HPDE6-E6E7 (cell line): Measurements from ENCODE around the gene POLR1A.
A peak's percentile ranks its signal among the peaks of the same experiment; 100 is the strongest.

ENCODE experiments used
- DNase-seq: peaks from one replicate; pipeline ENCODE4 v3.0.0; 2011; ENCODE audit warnings: missing footprints; ENCODE audit errors: extremely low spot score

The POLR1A gene

DNA sequence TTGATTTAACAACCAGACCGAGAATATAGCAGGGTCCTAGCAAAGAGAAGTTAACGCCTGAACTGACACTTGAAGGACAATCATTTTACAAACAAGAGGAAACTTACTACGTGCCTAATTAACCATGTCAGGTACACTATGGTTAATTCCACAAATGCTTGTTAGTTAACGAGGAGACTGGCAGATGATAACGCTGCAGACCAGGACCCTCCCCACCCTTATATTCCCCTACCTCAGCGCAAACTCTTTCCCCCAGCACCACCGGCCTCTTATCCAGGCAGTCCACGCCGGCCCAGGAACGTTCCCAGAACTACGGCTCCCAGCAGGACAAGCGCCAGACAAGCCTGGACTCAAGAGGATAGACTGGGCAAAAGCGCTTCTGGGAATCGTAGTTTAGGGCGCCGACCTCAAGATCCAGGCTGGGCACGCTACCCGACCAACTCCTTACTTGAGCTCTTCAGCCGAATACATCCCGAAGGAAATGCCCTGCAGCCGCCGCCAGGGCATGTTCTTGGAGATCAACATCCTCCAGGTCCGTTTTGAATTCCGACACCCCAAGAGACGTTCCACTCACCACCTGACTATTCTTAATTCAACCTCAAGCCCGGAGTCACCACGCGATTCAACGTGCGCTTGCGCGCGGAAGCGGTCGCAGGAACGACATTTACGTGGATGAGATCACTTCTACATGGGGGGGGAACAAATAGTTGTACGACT lies at the start of gene POLR1A:
Gene POLR1A, minus strand, starts transcription at position 635 of the 717 bp plus-strand sequence. Its CDS starts 110 bp downstream, at position 525.
- DNase-seq = peak; percentile 83

DNA sequence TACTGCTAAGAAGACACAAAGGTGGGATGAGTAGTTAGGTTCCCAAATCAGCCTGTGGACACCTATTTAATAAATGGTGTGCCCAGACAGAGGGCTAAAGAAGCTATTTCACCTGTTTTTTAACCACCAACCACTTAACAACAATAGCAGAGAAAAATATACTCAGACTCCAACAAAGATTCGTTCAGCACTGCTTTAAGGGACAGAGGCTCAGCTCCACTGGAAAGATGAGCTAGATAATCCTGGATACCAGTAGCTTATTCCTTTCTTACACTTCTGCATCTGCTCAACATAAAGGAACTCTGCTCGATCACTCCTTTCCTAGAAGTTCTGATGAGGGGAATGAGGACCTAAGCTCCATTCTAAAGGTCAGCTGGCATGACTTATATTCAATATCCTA lies 44.8 kb upstream of the POLR1A start:
- DNase-seq = no peak

DNA sequence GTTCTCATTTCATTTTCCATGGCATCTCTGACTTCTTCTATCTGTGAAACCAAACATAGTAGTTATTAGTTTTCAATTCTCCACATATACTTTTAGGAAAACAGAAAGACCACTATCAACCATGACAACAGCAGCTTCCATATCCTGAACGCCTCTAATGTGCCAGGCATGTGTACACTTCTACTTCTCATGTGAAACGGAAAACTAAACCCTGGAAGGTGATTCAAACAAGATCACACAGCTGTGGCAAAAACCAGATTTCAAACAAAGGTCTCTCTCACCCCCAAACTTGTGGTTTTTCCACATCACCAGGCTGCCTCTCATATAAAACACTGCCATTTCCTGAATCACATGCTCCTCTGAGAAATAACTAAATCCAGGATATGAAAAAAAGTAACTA lies 42.1 kb upstream of the POLR1A start:
- no peak for DNase-seq

DNA sequence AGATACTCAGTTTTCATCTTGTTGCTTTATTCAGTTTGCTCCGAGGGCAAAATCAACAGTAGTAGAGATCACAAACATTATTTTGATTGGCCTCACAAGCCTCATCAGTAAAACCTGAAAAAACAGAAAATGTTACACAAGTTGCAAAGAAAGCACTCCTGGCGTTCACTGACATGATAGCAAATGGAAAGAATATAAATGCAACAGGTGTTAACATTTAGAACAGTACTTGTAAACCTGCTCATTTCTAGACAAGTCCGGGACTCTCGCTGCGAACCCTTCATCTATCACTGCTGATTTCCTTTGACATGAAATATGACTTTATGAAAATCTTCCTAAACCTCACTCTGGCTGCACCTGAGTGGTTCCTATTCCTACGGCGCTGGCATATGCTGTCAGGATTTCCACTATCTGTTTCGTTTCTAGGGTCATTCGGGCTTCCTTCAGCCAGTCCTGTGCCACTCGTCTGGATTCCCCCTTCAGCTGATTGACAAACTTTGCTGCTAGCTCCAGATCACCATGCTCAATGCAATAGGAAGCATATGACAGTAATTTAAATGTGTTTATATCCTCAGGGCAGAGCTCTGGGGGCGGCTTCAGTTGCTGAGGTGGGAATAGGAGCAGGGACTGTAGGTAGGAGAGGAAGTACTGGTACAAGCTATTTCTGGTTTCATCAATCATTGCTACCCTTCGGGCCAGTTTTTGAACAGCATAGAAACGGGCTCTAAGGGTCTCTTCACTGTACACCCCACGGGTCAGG lies 38.4 kb upstream of the POLR1A start:
- no peak for DNase-seq

DNA sequence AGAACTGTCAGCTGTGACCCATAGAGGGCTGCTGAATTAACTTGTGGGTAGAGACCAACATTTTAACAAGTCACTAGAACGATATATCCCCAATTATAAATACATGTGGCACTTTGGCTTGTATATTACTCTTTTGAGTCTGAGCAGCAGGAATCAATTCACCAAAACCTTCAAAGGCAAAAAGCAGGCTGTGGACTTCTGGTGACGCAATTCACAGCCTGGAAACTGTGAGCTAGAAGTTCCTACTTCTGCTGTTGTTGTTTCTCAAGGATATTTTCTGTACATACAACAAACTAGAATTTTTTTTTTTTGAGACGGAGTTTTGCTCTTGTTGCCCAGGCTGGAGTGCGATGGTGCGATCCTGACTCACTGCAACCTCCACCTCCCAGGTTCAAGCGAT lies 37.6 kb upstream of the POLR1A start:
- DNase-seq = no peak

DNA sequence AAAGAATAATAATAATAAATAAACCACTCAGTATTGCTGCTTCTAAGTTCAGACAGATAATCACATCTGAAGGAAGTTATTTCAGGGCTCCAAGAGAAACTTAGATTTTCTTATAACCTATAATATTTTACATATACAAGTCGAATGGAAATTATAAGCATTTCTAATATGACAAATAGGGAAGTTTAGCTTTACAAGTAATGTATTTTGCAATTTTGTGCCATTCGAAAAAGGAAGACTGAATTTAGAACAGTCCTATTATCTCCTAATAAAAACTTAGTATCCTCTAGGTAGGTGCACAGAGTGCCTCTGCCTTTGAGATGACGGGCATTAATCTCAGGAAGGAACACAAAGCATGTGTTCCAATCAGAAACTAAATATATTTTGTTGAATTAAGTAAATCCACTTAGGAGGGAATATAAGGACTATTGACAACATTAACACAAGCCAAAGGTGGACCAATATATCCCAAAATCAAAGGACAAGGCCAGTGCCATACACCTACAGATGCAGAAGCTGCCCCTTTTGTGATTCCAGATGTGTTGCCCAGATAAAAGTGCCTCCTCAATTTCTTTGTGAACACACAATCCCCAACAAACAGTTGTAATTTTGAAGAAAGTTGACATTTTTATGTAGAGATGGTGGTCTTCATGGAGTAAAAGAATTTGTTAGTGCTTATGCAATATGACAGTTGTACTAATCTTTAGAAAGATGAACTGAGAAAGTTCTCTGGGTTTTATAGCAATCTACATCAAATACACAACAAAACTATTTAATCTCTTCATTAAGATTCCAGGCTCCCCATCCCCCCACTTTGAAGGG lies 37.0 kb upstream of the POLR1A start:
- DNase-seq = no peak

DNA sequence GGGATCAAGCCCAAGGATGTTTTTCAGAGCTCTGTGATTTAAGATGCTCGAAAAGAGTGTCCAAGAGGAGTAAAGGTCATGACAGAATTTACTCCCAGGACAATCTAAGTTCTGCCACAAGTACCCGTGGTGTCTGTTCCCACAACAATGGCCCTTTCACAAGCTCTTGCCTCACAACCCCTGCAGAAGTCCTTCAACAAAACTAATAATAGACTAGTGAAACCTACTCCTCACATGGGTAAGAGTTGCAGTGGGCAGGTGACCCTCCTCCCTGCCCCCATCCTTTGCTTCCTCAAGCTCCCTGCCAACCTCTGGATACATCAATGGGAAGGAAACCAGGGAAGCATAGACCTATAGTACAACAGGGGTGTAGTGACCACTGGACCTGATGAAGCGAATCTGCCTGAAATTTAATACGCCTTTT lies 35.3 kb upstream of the POLR1A start:
- DNase-seq = no peak

DNA sequence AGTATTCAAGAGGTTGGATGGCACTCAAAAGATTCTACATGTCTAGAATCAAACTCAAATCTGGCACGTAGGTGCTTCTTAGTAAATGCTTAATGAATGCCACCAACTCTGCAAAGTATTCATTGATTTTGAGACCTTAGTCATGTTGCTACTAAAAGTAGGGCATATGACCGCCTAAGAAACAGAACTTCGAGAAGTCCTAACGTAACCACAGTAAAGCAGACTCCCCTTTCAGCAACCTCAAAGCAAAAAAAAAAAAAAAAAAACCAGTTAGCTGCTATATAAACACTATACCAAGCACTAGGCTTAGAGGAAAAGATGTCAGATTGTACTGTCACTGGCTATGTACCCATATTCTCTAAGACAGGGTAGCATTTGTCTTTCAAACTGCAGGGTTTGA lies 34.3 kb upstream of the POLR1A start:
- no peak for DNase-seq

DNA sequence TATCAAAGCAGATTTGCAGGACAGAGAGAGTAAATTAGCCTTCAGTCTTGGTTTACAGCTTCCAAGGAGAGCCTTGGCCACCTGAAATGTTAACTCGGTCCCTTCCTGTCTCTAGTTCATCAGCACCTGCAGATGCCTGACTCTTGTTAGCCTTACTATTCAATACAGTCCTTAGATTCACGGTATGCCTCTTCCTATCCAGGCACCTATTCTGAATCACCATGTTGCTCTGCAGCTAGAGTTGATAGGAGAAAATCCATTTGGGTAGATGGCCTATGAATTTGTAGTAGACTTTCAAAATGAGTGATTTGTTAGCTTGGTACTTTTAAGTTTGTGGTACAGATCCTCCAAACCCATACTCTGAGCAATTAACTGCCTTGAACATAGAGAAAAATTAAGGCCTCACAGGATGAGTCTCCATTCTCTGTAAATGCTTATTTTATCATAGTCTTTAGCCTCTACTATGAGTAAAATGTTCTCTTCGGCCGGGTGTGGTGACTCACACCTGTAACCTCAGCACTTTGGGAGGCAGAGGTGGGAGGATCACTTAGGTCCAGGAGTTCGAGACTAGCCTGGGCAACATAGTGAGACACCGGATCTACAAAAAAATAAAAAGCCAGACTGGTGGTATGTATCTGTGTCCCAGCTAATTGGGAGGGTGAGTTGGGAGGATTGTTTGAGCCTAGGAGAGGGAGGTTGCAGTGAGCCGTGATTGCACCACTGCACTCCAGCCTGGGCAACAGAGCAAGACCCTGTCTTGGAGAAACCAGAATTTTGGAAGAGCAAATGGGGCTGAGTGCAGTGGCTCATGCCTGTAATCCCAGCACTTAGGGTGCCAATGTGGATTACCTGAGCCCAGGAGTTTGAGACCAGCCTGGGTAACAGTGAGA lies 33.3 kb upstream of the POLR1A start:
- DNase-seq = no peak

DNA sequence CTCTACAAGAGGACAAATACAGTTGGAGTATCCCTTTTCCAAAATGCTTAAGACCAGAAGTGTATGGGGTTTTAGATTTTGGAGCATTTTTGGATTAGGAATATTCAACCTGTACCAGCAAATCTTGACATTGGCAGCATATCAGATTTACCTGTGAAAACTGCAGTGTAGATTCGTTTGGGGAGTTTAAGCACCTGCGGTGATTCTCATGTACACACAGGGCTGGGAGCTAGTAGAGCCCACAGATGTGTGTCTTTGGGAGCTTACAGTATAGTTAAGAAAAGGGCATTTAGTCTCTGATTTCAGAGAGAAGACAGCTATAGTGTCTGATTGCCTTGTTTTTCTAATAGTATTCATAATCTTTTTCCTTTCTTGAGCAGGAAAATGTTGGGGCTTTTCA lies 30.5 kb upstream of the POLR1A start:
- no peak for DNase-seq

DNA sequence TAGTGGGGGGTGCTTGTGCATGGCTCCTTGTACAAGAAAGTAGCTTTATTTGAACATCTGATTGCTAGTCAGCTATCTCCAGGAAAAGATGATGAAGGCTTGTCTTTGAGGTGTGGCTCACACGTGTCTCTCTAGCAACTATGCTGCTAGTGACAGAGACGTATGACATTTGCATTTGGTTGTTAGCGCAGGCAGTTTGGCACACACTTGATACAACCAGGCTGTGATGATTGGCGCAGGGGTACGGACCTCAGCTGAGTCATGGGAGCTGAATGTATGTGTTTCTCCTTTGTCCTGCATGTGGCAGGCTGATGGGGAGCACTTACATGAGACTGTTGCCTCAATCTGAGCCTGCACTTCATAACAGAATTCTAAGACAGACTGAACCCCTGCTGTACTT lies 30.0 kb upstream of the POLR1A start:
- no peak for DNase-seq

DNA sequence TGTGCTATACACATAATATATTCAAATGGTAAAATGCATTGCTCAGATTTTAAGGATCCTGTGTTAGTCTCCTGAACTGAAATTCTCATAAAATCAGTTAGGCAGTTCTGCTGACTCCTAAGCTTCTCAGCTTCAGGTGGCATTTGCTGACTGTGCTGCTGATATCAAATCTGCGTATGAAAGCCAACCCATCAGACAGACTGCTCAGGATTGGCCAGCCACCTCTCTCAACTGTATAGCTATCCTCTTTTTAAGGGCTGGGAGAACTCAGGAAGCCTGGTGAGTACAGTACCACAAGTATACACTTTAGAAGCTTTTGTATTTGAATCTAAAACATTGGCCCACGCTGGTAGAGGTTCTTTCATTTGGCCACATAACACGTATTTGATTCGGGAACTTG lies 29.0 kb upstream of the POLR1A start:
- no peak for DNase-seq

DNA sequence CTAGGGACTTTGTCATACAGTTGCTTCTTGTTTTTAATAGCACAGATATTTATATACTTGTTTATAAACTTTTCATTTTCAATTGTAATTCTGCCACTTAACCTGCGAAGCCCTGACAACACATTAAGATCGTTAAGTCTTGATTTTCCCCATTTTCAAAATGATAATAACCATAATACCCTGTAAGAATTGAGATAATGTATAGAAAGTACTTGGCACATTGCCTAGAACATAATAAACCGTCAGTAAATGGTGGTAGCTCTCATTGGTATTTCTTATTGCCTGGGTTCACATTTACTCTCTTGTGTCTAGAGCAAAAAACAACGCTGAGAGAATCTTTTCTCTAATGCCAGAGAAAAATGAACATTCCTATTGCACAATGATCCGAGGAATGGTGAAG lies 19.0 kb upstream of the POLR1A start:
- DNase-seq = no peak

DNA sequence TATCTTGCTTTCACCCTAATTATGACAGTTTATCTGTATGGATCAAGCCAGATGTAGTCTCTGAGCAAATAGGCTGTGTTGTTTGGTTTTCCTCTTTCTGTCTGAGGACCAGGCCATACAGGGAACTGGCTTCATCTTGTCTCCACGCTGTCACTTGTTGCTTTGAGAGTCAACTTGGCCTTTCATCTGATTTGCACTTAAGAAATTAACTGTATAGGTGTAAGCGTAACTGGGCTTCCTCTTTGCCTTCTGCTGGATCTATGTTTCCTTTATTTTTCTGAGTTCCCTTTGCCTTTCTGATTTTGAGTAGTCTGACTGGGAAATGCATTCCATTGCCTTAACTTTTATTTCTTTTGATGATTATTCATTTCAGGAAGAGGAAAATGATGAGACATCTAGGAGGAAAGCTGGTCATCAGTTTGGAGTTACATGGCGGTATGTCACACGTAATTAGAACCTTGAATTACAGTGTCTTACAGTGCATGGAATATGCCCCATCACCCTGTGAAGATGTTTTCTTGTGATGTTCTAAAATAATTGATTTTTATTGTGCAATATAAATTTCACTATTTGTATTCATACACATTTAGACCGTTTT lies 17.7 kb upstream of the POLR1A start:
- DNase-seq = no peak

DNA sequence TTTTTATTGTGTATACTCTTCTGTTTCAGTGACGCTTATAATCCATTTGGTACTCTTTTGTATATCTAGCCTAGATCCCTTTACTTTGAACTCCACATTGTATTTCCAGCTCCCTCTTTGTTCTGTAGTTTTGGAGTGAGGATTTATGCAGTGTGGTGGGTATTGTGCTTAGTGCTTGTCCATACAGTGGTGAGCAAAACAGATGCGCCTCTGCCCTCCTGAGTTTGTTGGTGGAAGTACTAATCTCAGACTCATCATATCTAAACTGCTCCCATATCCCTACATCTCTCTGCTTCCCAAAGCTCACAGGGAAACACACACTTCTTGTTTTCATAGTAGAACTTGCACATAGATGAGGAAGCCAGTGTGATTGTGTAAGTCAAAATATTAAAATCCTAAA lies 12.4 kb upstream of the POLR1A start:
- no peak for DNase-seq

DNA sequence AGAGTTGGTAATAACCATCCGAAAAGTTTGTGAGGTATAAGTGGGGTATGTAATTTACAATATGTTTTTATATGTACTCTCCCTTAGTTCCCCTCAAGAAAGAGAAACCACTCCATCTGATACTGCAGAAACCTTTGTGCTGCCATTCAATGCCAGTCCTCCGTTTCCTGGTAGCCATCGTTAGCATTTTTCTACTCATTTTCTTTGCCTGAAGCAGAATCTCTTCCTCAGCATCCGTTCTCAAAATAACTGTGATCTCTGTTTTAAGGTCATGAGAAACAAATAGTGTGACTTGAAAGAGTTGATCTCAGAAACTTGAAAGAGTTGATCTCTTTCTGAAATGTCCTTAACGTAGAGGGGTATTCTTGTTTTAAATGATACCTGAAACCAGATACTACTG lies 1.3 kb upstream of the POLR1A start:
- DNase-seq = no peak

DNA sequence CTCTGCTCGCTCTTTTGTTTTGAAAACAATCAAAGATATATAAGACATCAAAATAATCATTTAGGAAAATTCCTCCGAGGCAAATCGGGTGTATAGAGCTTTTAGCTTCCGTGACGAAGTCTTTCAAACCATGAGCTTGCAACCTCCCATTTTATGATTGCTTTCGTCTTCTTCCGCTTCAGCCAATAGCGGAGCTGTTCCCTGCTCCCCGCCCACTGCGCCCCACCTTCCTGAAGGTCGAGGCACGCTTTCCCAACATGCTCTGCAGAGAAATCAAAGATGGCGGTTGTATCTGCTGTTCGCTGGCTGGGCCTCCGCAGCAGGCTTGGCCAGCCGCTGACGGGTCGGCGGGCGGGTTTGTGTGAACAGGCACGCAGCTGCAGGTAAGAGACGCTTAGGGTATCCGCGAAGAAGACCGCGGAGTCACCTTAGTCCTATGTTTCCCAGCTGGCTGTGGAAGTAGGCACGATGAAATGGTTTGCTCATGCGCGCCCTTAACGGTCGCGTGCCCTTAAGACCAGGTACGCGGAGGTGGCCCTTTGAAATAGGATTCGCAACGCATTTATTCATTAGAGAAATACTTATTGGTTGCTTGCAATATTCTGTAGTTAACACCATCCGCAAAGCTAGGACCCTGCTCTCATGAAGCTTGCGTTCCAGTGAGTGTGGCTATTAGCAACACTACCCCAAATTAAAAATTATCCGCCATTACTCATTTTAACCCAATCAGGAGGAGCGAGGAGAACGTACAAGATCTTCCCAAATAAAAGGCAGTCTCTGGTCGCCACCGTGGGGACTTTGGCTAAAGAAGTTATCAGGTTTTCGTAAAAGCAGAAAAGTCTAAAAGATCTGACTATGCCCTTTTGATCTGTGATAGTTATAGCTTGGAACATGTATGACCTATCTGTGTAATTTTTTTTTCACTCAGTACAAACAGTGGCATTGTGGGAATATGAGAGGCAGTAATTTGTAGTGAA lies 571 bp upstream of the POLR1A start, which contains the start of gene PTCD3:
Gene PTCD3, plus strand, starts transcription at position 267 of the 977 bp plus-strand sequence. Its CDS starts 13 bp downstream, at position 280.
- peak; percentile 92 for DNase-seq

DNA sequence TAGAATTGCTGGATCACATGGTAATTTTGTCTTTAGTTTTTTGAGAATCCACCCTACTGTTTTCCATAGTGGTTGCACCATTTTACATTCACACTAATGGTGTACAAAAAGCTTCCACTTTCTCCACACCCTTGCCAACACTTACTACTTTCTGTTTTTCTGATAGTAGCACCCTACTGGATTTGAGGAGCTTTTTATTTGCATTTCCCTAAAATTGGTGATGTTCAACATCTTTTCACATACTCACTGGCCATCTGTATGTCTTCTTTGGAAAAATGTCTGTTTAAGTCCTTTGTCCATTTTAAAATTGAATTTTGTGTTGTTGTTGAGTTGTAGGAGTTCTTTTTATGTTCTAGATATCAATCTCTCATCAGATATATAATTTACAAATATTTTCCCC lies 3.5 kb downstream of the POLR1A start:
- DNase-seq = no peak

DNA sequence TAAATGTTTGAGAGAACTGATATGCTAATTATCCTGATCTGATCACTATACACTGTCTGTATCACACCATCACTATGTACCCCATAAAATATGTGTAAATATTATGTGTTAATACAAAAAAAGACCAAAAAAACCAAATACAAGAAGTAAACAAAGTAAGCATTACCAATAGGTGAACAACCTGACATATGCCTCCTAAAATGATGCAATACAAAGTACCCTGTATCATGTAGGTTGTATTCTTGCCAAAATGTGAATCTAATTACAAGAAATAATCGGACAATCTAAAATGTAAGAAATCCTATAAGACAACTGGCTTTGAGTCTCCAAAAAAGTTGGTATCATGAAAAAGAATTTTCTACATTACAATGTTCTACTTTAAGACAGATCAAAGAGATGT lies 7.8 kb downstream of the POLR1A start:
- no peak for DNase-seq
